ENCODE measurements around the gene DOK5.

Gene DOK5

DNA sequence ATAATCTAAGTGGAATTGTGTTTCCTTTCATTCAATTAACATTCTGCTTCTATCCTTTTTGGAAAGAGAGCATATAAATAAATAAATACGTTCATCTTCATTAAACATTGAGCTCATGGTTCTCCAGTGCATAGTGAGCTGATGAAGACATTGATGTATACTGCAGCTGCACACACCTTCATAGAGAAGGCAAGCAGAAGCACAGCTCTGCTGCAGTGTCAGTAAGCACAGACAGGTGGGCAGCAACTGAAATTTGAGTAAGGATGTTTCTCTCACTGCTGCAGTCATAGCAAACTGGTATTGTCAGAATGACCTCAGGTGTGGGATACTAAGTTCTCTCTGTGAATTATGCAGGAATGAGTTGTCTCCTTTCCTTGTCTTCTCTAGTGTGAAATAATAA, 202.9 kb downstream of the DOK5 start:
- no peak overlapping the region for H3K27ac ChIP-seq
- no peak for TF ChIP-seq ZFX (IDR thresholded peaks at IDR 0.05)
- TF ChIP-seq, protein P1, sequence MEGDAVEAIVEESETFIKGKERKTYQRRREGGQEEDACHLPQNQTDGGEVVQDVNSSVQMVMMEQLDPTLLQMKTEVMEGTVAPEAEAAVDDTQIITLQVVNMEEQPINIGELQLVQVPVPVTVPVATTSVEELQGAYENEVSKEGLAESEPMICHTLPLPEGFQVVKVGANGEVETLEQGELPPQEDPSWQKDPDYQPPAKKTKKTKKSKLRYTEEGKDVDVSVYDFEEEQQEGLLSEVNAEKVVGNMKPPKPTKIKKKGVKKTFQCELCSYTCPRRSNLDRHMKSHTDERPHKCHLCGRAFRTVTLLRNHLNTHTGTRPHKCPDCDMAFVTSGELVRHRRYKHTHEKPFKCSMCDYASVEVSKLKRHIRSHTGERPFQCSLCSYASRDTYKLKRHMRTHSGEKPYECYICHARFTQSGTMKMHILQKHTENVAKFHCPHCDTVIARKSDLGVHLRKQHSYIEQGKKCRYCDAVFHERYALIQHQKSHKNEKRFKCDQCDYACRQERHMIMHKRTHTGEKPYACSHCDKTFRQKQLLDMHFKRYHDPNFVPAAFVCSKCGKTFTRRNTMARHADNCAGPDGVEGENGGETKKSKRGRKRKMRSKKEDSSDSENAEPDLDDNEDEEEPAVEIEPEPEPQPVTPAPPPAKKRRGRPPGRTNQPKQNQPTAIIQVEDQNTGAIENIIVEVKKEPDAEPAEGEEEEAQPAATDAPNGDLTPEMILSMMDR (conservative IDR thresholded peaks at IDR 0.05): no peak

DNA sequence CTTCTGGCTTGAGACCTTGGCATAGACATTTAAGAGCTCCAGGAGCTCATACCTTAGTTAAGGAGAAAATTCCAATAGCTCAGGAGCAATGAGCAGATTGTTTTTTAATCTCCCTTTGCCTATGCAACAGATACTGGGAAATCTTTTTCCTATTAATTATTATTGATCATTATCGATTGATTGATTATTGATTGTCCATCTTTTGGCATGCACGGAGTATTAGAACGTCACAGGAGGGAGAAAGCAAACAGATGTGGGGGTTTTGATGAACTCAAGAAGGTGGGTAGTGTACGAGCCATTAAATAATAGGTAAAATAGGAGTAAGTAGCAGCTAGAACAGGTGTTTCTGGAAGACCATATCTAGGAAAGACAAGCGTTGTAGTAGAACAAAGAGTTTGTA, 205.0 kb downstream of the DOK5 start:
- no peak for TF ChIP-seq ZFX (IDR thresholded peaks at IDR 0.05)
- TF ChIP-seq, protein P1 (conservative IDR thresholded peaks at IDR 0.05): no peak
- H3K27ac ChIP-seq: no peak overlapping the region

DNA sequence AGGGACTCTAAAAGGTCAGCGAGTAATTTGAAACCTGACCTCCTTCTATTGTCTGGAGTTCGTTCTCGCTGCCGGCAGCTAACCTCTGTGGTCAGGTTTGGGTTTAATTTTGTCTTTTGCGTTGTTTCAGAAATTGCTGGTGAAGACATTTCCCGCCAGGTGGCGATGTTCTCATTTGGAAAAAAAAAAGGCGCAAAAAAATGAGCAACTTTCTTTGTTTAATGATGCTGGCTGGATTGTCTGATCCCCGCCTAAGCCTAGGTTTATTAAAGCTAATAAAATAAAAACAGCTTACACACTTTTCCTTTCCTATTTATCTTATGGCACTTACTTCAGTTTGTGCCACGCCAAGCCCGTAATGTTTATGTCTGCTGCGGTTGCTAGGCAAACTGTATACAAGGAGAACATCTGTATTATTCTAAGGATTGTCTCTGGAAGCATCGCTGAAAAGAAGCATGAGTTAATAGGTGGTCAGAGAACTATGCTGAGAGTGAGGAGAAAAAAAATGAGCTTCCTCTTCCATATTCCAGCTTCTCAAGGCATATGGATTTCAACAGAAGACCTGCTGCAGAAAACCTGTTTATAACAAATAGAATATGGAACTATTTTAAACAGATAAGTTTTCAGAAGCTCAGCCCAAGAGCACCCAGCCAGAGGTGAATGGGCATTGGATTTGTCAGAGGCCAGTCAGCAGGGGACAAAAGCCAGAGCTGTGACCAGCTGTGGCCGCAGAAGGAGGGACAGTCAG, 205.7 kb downstream of the DOK5 start:
- H3K27ac ChIP-seq: no peak overlapping the region
- TF ChIP-seq, protein P1 (conservative IDR thresholded peaks at IDR 0.05): peak; percentile 85
- no peak for TF ChIP-seq ZFX (IDR thresholded peaks at IDR 0.05)

DNA sequence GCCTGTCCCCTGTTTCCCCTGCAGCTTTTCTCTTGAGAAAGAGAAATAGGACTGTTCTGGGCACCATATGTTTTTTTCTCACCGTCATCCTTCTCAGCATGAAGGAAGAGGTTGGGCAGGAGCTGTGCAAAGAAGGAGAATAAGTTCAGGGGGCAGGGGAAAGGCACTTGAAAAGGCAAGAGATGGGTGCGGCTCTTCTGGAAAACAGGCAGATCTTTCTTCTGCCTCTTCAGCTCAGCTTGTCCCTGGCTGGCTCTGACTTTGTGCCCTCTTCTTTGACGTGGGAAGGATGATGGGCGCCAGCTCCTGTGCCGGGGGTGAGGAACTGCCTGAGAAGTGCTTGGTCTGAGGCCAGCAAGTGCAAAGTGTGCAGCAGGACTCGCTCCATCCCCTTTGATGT, 206.5 kb downstream of the DOK5 start:
- H3K27ac ChIP-seq: no peak overlapping the region

DNA sequence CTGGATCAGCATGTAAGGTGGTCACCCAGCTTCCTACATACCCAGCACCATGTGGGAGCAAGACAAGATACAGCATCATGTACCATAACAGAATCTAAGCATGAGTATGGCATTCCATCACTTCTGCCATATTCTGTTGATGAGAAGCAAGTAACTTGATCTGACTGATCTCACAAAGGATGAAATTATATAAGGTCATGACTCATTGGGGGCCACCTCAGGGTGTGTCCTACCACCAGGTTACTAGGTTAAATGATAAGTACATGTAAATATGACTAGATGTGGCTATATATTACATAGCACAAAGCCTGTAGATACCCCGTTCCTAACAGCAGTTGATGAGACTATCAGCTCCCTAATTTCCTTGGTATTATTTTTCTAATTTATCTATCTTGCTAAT, 213.1 kb downstream of the DOK5 start:
- H3K27ac ChIP-seq: no peak overlapping the region
- TF ChIP-seq, protein P1 (conservative IDR thresholded peaks at IDR 0.05): no peak
- TF ChIP-seq ZFX (IDR thresholded peaks at IDR 0.05): no peak

More for the DNA sequence above, 206.5 kb downstream of the DOK5 start:
- TF ChIP-seq, protein P1 (conservative IDR thresholded peaks at IDR 0.05): no peak
- no peak for TF ChIP-seq ZFX (IDR thresholded peaks at IDR 0.05)

DNA sequence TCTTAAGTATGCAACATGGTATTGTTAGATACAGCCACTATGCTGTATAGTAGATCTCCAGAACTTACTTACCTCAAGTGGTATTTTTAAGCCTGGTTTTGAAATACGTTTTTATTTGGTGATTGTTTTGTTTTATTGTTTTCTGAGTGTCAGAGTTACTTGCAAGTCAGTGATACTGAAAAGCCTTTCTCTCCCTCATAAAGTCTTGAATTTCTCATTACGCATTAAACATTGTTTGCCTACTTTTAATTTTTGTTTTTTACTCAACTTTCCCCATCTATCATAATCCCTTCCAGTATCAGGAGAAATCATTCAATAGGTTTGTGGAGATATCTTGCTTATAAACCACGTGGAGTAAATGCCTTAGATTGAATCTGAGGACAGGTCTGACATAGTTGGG, 214.9 kb downstream of the DOK5 start:
- no peak overlapping the region for H3K27ac ChIP-seq
- no peak for TF ChIP-seq ZFX (IDR thresholded peaks at IDR 0.05)
- TF ChIP-seq, protein P1 (conservative IDR thresholded peaks at IDR 0.05): no peak

DNA sequence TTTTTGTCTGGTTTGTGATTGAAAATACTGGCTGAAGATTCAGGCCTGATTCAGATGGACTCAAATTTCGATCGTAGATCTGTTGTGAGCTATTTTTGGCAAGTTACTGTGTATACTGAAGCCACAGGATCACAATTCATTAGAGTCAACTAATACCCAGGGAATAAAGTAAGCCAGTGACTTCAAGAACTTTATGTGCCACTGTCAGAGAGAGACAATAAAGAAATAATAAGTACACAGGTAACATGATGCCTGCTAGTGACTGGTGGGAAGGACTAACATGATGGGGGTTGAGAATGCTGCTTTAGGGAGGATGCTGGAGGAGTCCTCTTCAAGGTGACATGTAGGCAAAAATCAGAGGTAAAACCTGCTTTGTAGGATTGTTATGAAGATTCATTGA, 215.9 kb downstream of the DOK5 start:
- H3K27ac ChIP-seq: no peak overlapping the region
- no peak for TF ChIP-seq ZFX (IDR thresholded peaks at IDR 0.05)
